Lung (tissue), 12 donors: ENCODE results near the gene BBLN. TPM values are rescaled to one million over a fixed set of nuclear protein-coding genes. Genes with fewer than 3 reads are reported as not detected.
A peak's percentile ranks its signal among the peaks of the same experiment; 100 is the strongest.

ENCODE experiments used
- ATAC-seq: fragments of 200-7000 bp; cut with Tn5 transposase; one replicate; pipeline ENCODE4 v1.9.1; 2020; ENCODE audit warnings: moderate number of reproducible peaks; ENCODE audit not compliant: insufficient read depth, low FRiP score
- DNase-seq, 3 donors: peaks; one replicate each; pipeline ENCODE4 v3.0.0-alpha.2; 2013 to 2017
- H3K27ac ChIP-seq, 2 donors: one replicate each; pipeline ENCODE4 v1.5.1; 2013; ENCODE audit warnings: mild to moderate bottlenecking in 2 of 2, moderate library complexity in 2 of 2, control low read depth in 1 of 2, inconsistent platforms in 1 of 2, low read depth in 1 of 2, low read length in 1 of 2
- H3K27me3 ChIP-seq, 3 donors: one replicate each; pipeline ENCODE4 v1.5.1; 2013; ENCODE audit warnings: low read length in 2 of 3; ENCODE audit not compliant: control insufficient read depth in 3 of 3, insufficient read depth in 3 of 3
- H3K36me3 ChIP-seq, 4 donors: one replicate each; pipeline ENCODE4 v1.5.1; 2013; ENCODE audit warnings: low read length in 4 of 4, mild to moderate bottlenecking in 1 of 4, moderate library complexity in 1 of 4; ENCODE audit not compliant: control insufficient read depth in 4 of 4, insufficient read depth in 4 of 4
- H3K4me1 ChIP-seq, 5 donors: one replicate each; pipeline ENCODE4 v1.5.1; 2013; ENCODE audit warnings: low read length in 5 of 5, mild to moderate bottlenecking in 2 of 5, moderate library complexity in 1 of 5; ENCODE audit not compliant: control insufficient read depth in 5 of 5, insufficient read depth in 5 of 5
- H3K4me3 ChIP-seq: one replicate; pipeline ENCODE4 v1.5.1; 2013; ENCODE audit warnings: mild to moderate bottlenecking, control low read depth, moderate library complexity
- H3K9ac ChIP-seq, 2 donors: one replicate each; pipeline ENCODE4 v1.5.1; 2013; ENCODE audit warnings: low read length in 2 of 2, control low read depth in 1 of 2; ENCODE audit not compliant: insufficient read depth in 1 of 2
- H3K9me3 ChIP-seq, 4 donors: one replicate each; pipeline ENCODE4 v1.5.1; 2013; ENCODE audit warnings: low read length in 3 of 4, mild to moderate bottlenecking in 1 of 4, moderate library complexity in 1 of 4; ENCODE audit not compliant: control insufficient read depth in 4 of 4, insufficient read depth in 3 of 4
- WGBS, 2 donors: extraction: QIAGEN DNeasy Blood & Tissue Kit; methylation state at CpG; one replicate each; pipeline ENCODE4 v1.1.7; 2013; 5-methylcytosine and 5-hydroxymethylcytosine counted together
- polyA plus RNA-seq, 2 donors: library from polyadenylated mRNA; stranded (reverse); fragments of 200-250 nt; gene quantifications; one replicate each; pipeline ENCODE4 v1.2.1, GENCODE V29; 2013
- total RNA-seq, 2 donors: library from RNA; depleted of rRNA in 1 of 2; stranded (reverse); fragments of >200 nt in 1 of 2; gene quantifications; one replicate each; pipeline ENCODE4 v1.2.1, GENCODE V29; 2014 to 2021
- TF ChIP-seq, protein P1 (sequence below): IDR thresholded peaks from 2 replicates; pipeline ENCODE4 v1.5.1; 2012; ENCODE audit warnings: mild to moderate bottlenecking; ENCODE audit errors: control extremely low read depth, extremely low read depth
- donor health status: control.
- donor health status: control.
- donor health status: Bipolar disorder and iron deficiency.
- donor health status: healthy.
- donor health status: DM: yes; HTN: yes; CAD: no.

The BBLN gene
- total and polyA plus RNA-seq, 4 donors: 19.2 to 138 (median 61.6) TPM

DNA sequence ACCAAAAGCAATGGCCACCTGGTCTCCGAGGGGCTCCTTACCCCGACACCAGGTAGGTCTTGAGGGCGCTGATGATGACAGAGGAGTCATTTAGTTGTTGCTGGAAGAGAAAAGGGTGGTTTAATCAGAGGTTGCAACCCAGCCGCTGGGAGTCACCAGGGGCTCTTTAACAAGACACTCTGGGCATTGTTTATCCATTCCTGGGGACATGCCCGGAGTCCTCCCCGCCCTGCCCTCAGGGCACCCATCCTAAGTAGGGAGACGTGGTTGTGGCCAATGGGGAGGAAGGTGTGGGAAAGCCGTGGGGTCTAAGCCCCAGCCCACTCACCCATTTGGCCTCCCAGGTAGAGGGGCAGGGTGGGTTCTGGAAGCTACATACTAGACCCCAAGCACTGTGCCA, 35.6 kb upstream of the BBLN start:
- H3K4me1 ChIP-seq: peaks cover 0 to 15% (median 9%) of the 10 kb centered on the region in 5 donors
- no peak overlapping the region for H3K27ac ChIP-seq
- ATAC-seq: no peak
- no peak overlapping the region for H3K9ac ChIP-seq
- DNase-seq: no peak
- H3K36me3 ChIP-seq: peaks cover 0 to 36% (median 3%) of the 10 kb centered on the region in 4 donors
- no peak overlapping the region for H3K4me3 ChIP-seq
- no peaks in the 10 kb centered on the region for H3K9me3 ChIP-seq
- no peaks in the 10 kb centered on the region for H3K27me3 ChIP-seq
- WGBS, 2 donors: 84 to 91% methylated on average over 8 of the region's 8 CpGs
- TF ChIP-seq, protein P1, sequence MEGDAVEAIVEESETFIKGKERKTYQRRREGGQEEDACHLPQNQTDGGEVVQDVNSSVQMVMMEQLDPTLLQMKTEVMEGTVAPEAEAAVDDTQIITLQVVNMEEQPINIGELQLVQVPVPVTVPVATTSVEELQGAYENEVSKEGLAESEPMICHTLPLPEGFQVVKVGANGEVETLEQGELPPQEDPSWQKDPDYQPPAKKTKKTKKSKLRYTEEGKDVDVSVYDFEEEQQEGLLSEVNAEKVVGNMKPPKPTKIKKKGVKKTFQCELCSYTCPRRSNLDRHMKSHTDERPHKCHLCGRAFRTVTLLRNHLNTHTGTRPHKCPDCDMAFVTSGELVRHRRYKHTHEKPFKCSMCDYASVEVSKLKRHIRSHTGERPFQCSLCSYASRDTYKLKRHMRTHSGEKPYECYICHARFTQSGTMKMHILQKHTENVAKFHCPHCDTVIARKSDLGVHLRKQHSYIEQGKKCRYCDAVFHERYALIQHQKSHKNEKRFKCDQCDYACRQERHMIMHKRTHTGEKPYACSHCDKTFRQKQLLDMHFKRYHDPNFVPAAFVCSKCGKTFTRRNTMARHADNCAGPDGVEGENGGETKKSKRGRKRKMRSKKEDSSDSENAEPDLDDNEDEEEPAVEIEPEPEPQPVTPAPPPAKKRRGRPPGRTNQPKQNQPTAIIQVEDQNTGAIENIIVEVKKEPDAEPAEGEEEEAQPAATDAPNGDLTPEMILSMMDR: no peak

DNA sequence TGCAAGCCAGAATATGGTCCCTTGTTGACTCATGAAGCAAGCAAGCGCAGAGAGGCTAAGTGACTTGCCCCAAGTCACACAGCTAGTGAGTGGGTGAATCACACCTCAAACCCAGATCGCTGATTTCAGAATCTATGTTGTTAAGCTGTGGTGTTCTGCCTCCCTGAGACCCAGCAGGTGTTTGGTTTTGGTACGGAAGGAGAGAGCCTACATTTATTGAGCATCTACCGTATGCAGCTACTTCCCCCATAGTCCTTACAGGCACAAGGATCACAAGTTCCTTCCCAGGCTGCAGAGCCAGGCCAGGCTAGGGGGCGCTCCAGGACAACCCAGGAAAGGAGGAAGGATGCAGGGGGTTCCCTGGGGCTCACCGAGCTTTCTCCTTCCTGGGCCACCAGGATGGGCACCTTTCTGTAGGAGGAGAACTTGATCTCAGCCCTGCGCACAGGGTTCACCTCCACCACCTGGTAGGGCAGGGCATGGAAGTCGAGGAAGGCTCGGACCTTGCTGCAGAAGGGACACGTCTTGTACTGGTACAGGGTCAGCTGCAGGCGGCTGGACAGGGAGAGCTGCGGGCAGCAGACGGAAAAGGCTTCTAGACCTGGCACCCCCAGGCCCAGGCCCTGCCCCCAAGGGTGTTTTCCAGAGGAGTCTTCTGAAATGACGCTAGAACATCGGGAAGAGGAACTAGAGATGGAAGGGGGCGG, 35.0 kb upstream of the BBLN start:
- Histone ChIP-seq H3K27ac (peak overlapping the region in 1 of 2 donors; percentile 13), H3K36me3 (peaks cover 0 to 34% (median 3%) of the 10 kb centered on the region in 4 donors), H3K4me3 (no peak overlapping the region), H3K9ac (no peak overlapping the region), H3K4me1 (peaks cover 0 to 15% (median 9%) of the 10 kb centered on the region in 5 donors), H3K27me3 (no peaks in the 10 kb centered on the region), H3K9me3 (no peaks in the 10 kb centered on the region)
- DNase-seq (peak; percentile 53 to 64 (median 64)), ATAC-seq (no peak)
- TF ChIP-seq, protein P1: peak; percentile 23
- WGBS, 2 donors: 66 to 70% methylated on average over 16 of the region's 16 CpGs

DNA sequence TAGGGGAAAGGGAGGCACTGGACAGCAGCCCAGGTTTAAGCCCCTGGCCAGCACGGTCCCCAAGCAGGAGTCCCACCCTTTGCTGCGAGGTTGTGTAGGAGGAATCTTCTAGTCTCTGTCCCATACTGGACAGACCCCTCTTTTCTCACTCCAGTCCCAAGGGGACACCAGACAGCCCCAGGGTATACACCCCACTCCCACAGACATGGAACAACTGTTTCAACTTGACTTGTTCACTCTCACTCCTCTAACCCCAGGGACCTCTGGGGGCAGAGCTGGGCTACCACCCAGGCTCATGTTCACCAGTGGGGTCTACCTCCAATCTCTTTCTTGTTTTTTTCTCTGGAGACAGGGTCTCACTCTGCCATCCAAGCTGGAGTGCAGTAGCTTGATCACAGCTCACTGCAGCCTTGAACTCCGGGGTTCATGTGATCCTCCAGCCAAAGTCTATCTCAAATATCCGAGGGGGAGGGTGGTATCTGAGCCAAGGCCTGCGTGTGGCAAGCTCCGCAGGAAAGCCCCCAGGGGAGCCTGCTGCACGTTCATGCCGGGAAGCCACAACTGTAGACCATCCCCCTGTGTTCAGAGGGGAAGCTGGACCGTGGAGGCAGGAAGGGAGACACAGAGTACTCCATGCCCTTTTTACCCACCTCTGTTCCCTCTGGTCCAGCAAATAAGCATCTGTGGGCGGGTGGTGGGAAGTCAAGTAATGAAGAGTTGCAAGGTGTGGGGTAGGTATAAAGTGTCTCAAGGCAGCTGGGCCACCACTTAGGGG, 34.3 kb upstream of the BBLN start:
- H3K27me3 ChIP-seq: no peaks in the 10 kb centered on the region
- no peak overlapping the region for H3K4me3 ChIP-seq
- DNase-seq (no peak), ATAC-seq (no peak)
- H3K27ac ChIP-seq: peak overlapping the region in 1 of 2 donors; percentile 13
- TF ChIP-seq, protein P1: no peak
- H3K36me3 ChIP-seq: peaks cover 0 to 29% (median 3%) of the 10 kb centered on the region in 4 donors
- WGBS, 2 donors: 55 to 59% methylated on average over 10 of the region's 10 CpGs
- no peaks in the 10 kb centered on the region for H3K9me3 ChIP-seq
- peaks cover 0 to 15% (median 9%) of the 10 kb centered on the region in 5 donors for H3K4me1 ChIP-seq
- no peak overlapping the region for H3K9ac ChIP-seq
